Testis (tissue), 5 donors: ENCODE results near the gene ATG4B. TPM values are rescaled to one million over a fixed set of nuclear protein-coding genes. Genes with fewer than 3 reads are reported as not detected.
"Not testable (repeated sequence)": the region's sequence is repeated elsewhere in the genome, so short reads cannot be mapped to it uniquely, and the experiment has no call there.

Experiments
- DNase-seq: peaks from one replicate; pipeline ENCODE4 v3.0.0-alpha.2; 2019
- H3K27ac ChIP-seq, 2 donors: fragments of 200-600 bp; sonication (generic); one replicate each; pipeline ENCODE4 v1.5.1; 2019
- H3K27me3 ChIP-seq: fragments of 200-600 bp; sonication (generic); one replicate; pipeline ENCODE4 v1.5.1; 2019
- H3K36me3 ChIP-seq: fragments of 200-600 bp; sonication (generic); one replicate; pipeline ENCODE4 v1.5.1; 2017; ENCODE audit warnings: low read depth; ENCODE audit errors: missing control alignments
- H3K4me1 ChIP-seq: fragments of 200-600 bp; sonication (generic); one replicate; pipeline ENCODE4 v1.5.1; 2019
- H3K4me3 ChIP-seq, 2 donors: fragments of 200-600 bp; sonication (generic); one replicate each; pipeline ENCODE4 v1.5.1; 2017 to 2019
- H3K9me3 ChIP-seq: fragments of 200-600 bp; sonication (generic); one replicate; pipeline ENCODE4 v1.5.1; 2017
- CTCF ChIP-seq, 3 experiments: fragments of 450-650 bp in 2 of 3; fragments of 200-600 bp in 1 of 3; sonication (generic) in 1 of 3; IDR thresholded peaks; one replicate each; pipeline ENCODE4 v1.5.1; 2016 to 2019; ENCODE audit warnings: antibody characterized with exemption in 3 of 3, mild to moderate bottlenecking in 2 of 3, moderate library complexity in 1 of 3
- POLR2A ChIP-seq: fragments of 450-650 bp; IDR thresholded peaks from one replicate; pipeline ENCODE4 v1.6.1; 2017; ENCODE audit warnings: antibody characterized with exemption, mild to moderate bottlenecking, moderate library complexity
- WGBS, 2 donors: methylation state at CpG; one replicate each; pipeline ENCODE4 v1.1.5; 2018; 5-methylcytosine and 5-hydroxymethylcytosine counted together
- intact Hi-C: fragments of 100-400 bp; cut with DNase I; formaldehyde crosslinking; loops from one replicate; pipeline ENCODE4 v1.15.1; 2023; ENCODE audit warnings: low total_unique reads
- long read RNA-seq, 2 donors: transcript quantifications; one replicate each; lab custom pipeline, GENCODE V29; 2026
- polyA plus RNA-seq: library from polyadenylated mRNA; stranded (reverse); fragments of 350-450 nt; fragmentation: Illumina TruSeq; extraction: RNeasy Lipid Tissue Mini Kit (QIAGEN cat#74804); gene quantifications from one replicate; pipeline ENCODE4 v1.2.3, GENCODE V29; 2014; ENCODE audit warnings: low read depth, low replicate concordance; ENCODE audit not compliant: insufficient read depth
- total RNA-seq, 2 donors: library from RNA; depleted of rRNA; stranded (reverse); fragments of >200 nt; gene quantifications; one replicate each; pipeline ENCODE4 v1.2.3, GENCODE V29; 2016

ATG4B gene
- total RNA-seq = 100 to 1,000 TPM; 149 to 159 TPM
- 123 TPM for polyA plus RNA-seq
- long read RNA-seq, donor 1, partial matches to known transcripts = 0 of 7 reads
- long read RNA-seq, donor 1, other reads (novel, unspliced or antisense) = 0 of 7 reads
- long read RNA-seq, donor 2, partial matches to known transcripts = 0 of 5 reads
- long read RNA-seq, donor 2, other reads (novel, unspliced or antisense) = 0 of 5 reads

GRCh38 chr2:241637018-241637794, at the start of gene ATG4B, which contains the start of gene THAP4:
ATG4B (plus strand) TSS chr2:241637693; CDS start chr2:241637715, 22 bp downstream.
THAP4 (minus strand) TSS chr2:241637158; CDS start chr2:241637017, 141 bp downstream.
- intact Hi-C loops = no loop called here
- H3K9me3 ChIP-seq = no peaks in the 10 kb centered on the region
- H3K27ac ChIP-seq = peak within 1 kb of the TSS; percentile 99
- DNase-seq = peak; percentile 92
- H3K36me3 ChIP-seq = no peaks in the 10 kb centered on the region
- peak within 1 kb of the TSS; percentile 97 for H3K4me3 ChIP-seq
- H3K4me1 ChIP-seq = peaks cover 12% of the 10 kb centered on the region
- H3K27me3 ChIP-seq = no peaks in the 10 kb centered on the region
- peak in 2 of 3 experiments; percentile 13 to 28 for TF ChIP-seq CTCF (IDR thresholded peaks at IDR 0.05)
- TF ChIP-seq POLR2A = no peak
- WGBS, 2 donors = 0 to 1% methylated on average over 2 to 84 of the region's 123 CpGs

GRCh38 chr2:241589863-241590262, 47.6 kb upstream of the ATG4B start:
- H3K27ac ChIP-seq, intact Hi-C loops, H3K36me3 ChIP-seq, H3K4me1 ChIP-seq, H3K4me3 ChIP-seq, H3K9me3 ChIP-seq, DNase-seq, H3K27me3 ChIP-seq: not testable (repeated sequence)
- WGBS, 2 donors = 74 to 85% methylated on average over 17 of the region's 17 CpGs

- H3K4me1 ChIP-seq, H3K27ac ChIP-seq, H3K9me3 ChIP-seq, DNase-seq, intact Hi-C loops, H3K27me3 ChIP-seq, H3K4me3 ChIP-seq, H3K36me3 ChIP-seq: not testable (repeated sequence)
- 82 to 93% methylated on average over 31 to 33 of the region's 33 CpGs for WGBS, 2 donors
Measured at GRCh38 chr2:241590496-241591455, 46.7 kb upstream of the ATG4B start.

- intact Hi-C loops = no loop called here
- H3K4me3 ChIP-seq = no peak overlapping the region
- H3K27ac ChIP-seq = no peak overlapping the region
- H3K27me3 ChIP-seq = no peaks in the 10 kb centered on the region
- no peaks in the 10 kb centered on the region for H3K9me3 ChIP-seq
- no peak for DNase-seq
- no peaks in the 10 kb centered on the region for H3K36me3 ChIP-seq
- WGBS, 2 donors = 92 to 95% methylated on average over 9 to 18 of the region's 18 CpGs
- no peaks in the 10 kb centered on the region for H3K4me1 ChIP-seq
- TF ChIP-seq CTCF (IDR thresholded peaks at IDR 0.05) (no peak), POLR2A (no peak)
Measured at GRCh38 chr2:241592126-241592845, 45.2 kb upstream of the ATG4B start.

- TF ChIP-seq POLR2A = no peak
- no peak for TF ChIP-seq CTCF (IDR thresholded peaks at IDR 0.05)
- intact Hi-C loops = no loop called here
- H3K27me3 ChIP-seq = no peaks in the 10 kb centered on the region
- H3K9me3 ChIP-seq = no peaks in the 10 kb centered on the region
- no peaks in the 10 kb centered on the region for H3K4me1 ChIP-seq
- H3K36me3 ChIP-seq = no peaks in the 10 kb centered on the region
- H3K27ac ChIP-seq = no peak overlapping the region
- H3K4me3 ChIP-seq = no peak overlapping the region
- no peak for DNase-seq
- WGBS, 2 donors = 91 to 92% methylated on average over 16 of the region's 16 CpGs
Measured at GRCh38 chr2:241593271-241593670, 44.2 kb upstream of the ATG4B start.
